Large intestine (tissue), 3 donors: ENCODE data around the gene TM9SF4. TPM values are rescaled to one million over a fixed set of nuclear protein-coding genes. Genes with fewer than 3 reads are reported as not detected.

Experiments
- DNase-seq, 2 donors: peaks; one replicate each; pipeline versions ENCODE4 v3.0.0 to v3.0.0-alpha.2; 2013
- H3K27ac ChIP-seq: one replicate; pipeline ENCODE4 v1.5.1; 2013; ENCODE audit warnings: low read length
- H3K27me3 ChIP-seq: 2 replicates; pipeline ENCODE4 v1.6.1; 2013; ENCODE audit warnings: low read length; ENCODE audit not compliant: control insufficient read depth, insufficient read depth
- H3K36me3 ChIP-seq: 2 replicates; pipeline ENCODE4 v1.6.1; 2013; ENCODE audit warnings: low read length; ENCODE audit not compliant: control insufficient read depth, insufficient read depth
- H3K4me1 ChIP-seq: one replicate; pipeline ENCODE4 v1.6.1; 2013; ENCODE audit warnings: low read length; ENCODE audit not compliant: control insufficient read depth, insufficient read depth
- H3K4me3 ChIP-seq: one replicate; pipeline ENCODE4 v1.5.1; 2013; ENCODE audit warnings: low read length
- H3K9me3 ChIP-seq: one replicate; pipeline ENCODE4 v1.6.1; 2013; ENCODE audit warnings: mild to moderate bottlenecking, low read depth, low read length, moderate library complexity; ENCODE audit not compliant: control insufficient read depth
- WGBS: methylation state at CpG from one replicate; pipeline ENCODE4 v1.1.5; 2013; ENCODE audit warnings: low lambda C conversion rate; ENCODE audit not compliant: insufficient coverage; 5-methylcytosine and 5-hydroxymethylcytosine counted together
- polyA plus RNA-seq: library from polyadenylated mRNA; unstranded; fragments of 120-200 nt; gene quantifications from one replicate; pipeline ENCODE4 v1.2.1, GENCODE V29; 2013

The TM9SF4 gene
- polyA plus RNA-seq, 1 donor, result 72.7 TPM

GRCh38 chr20:32138921-32139320 is 29.4 kb downstream of the TM9SF4 start:
- H3K36me3 ChIP-seq, result peaks cover 87% of the 10 kb centered on the region
- H3K4me1 ChIP-seq, result no peaks in the 10 kb centered on the region
- no CpG with 5 or more reads among the region's 8 CpGs for WGBS
- H3K27me3 ChIP-seq, result no peaks in the 10 kb centered on the region
- H3K9me3 ChIP-seq, result no peaks in the 10 kb centered on the region
- no peak overlapping the region for H3K27ac ChIP-seq
- no peak overlapping the region for H3K4me3 ChIP-seq
- DNase-seq, result no peak

- Histone ChIP-seq H3K4me1 (no peaks in the 10 kb centered on the region), H3K4me3 (no peak overlapping the region), H3K36me3 (peaks cover 92% of the 10 kb centered on the region), H3K27ac (no peak overlapping the region), H3K27me3 (no peaks in the 10 kb centered on the region), H3K9me3 (no peaks in the 10 kb centered on the region)
- no CpG with 5 or more reads among the region's 3 CpGs for WGBS
- no peak for DNase-seq
Observed at GRCh38 chr20:32139947-32140346, 30.4 kb downstream of the TM9SF4 start.

GRCh38 chr20:32140603-32141002 is 31.1 kb downstream of the TM9SF4 start:
- no peak overlapping the region for H3K27ac ChIP-seq
- no peak overlapping the region for H3K4me3 ChIP-seq
- H3K27me3 ChIP-seq, result no peaks in the 10 kb centered on the region
- no peaks in the 10 kb centered on the region for H3K4me1 ChIP-seq
- WGBS, result no CpG with 5 or more reads among the region's 4 CpGs
- no peaks in the 10 kb centered on the region for H3K9me3 ChIP-seq
- no peak for DNase-seq
- peaks cover 93% of the 10 kb centered on the region for H3K36me3 ChIP-seq

GRCh38 chr20:32141465-32141980 is 32.0 kb downstream of the TM9SF4 start:
- no peaks in the 10 kb centered on the region for H3K27me3 ChIP-seq

GRCh38 chr20:32142088-32142487 is 32.6 kb downstream of the TM9SF4 start:
- Histone ChIP-seq H3K27me3 (no peaks in the 10 kb centered on the region), H3K4me1 (no peaks in the 10 kb centered on the region), H3K27ac (no peak overlapping the region), H3K36me3 (peaks cover 92% of the 10 kb centered on the region), H3K4me3 (no peak overlapping the region), H3K9me3 (no peaks in the 10 kb centered on the region)
- DNase-seq, result no peak
- WGBS, result no CpG with 5 or more reads among the region's 5 CpGs

More at GRCh38 chr20:32141465-32141980, 32.0 kb downstream of the TM9SF4 start:
- Histone ChIP-seq H3K9me3 (no peaks in the 10 kb centered on the region), H3K4me1 (no peaks in the 10 kb centered on the region), H3K27ac (no peak overlapping the region), H3K4me3 (no peak overlapping the region), H3K36me3 (peaks cover 94% of the 10 kb centered on the region)
- no CpG with 5 or more reads among the region's 21 CpGs for WGBS
- DNase-seq, result no peak

GRCh38 chr20:32142991-32143390 is 33.5 kb downstream of the TM9SF4 start:
- H3K4me1 ChIP-seq, result no peaks in the 10 kb centered on the region
- DNase-seq, result no peak
- no peaks in the 10 kb centered on the region for H3K27me3 ChIP-seq
- H3K36me3 ChIP-seq, result peaks cover 86% of the 10 kb centered on the region
- H3K9me3 ChIP-seq, result no peaks in the 10 kb centered on the region
- no peak overlapping the region for H3K27ac ChIP-seq
- no peak overlapping the region for H3K4me3 ChIP-seq
- WGBS, result no CpG with 5 or more reads among the region's 15 CpGs

GRCh38 chr20:32144898-32145662 is 35.6 kb downstream of the TM9SF4 start:
- no peak for DNase-seq
- H3K9me3 ChIP-seq, result no peaks in the 10 kb centered on the region
- no peaks in the 10 kb centered on the region for H3K4me1 ChIP-seq
- H3K27me3 ChIP-seq, result no peaks in the 10 kb centered on the region
- no peak overlapping the region for H3K4me3 ChIP-seq
- H3K27ac ChIP-seq, result no peak overlapping the region
- H3K36me3 ChIP-seq, result peaks cover 81% of the 10 kb centered on the region
- WGBS, result no CpG with 5 or more reads among the region's 8 CpGs

- Histone ChIP-seq H3K36me3 (peaks cover 76% of the 10 kb centered on the region), H3K9me3 (no peaks in the 10 kb centered on the region), H3K27me3 (no peaks in the 10 kb centered on the region), H3K4me3 (no peak overlapping the region), H3K27ac (no peak overlapping the region), H3K4me1 (peaks cover 10% of the 10 kb centered on the region)
- no peak for DNase-seq
- WGBS, result no CpG with 5 or more reads among the region's 8 CpGs
Observed at GRCh38 chr20:32149566-32150170, 40.2 kb downstream of the TM9SF4 start.

- H3K36me3 ChIP-seq, result peaks cover 76% of the 10 kb centered on the region
- no peaks in the 10 kb centered on the region for H3K27me3 ChIP-seq
- no CpG with 5 or more reads among the region's 10 CpGs for WGBS
Observed at GRCh38 chr20:32150291-32150848, 40.9 kb downstream of the TM9SF4 start.

GRCh38 chr20:32152421-32153155 is 43.1 kb downstream of the TM9SF4 start:
- H3K27ac ChIP-seq, result peak overlapping the region; percentile 54
- H3K9me3 ChIP-seq, result no peaks in the 10 kb centered on the region
- H3K27me3 ChIP-seq, result no peaks in the 10 kb centered on the region
- DNase-seq, result peak; percentile 44 to 78
- peaks cover 63% of the 10 kb centered on the region for H3K36me3 ChIP-seq
- H3K4me3 ChIP-seq, result no peak overlapping the region
- peaks cover 22% of the 10 kb centered on the region for H3K4me1 ChIP-seq
- WGBS, result no CpG with 5 or more reads among the region's 6 CpGs

More at GRCh38 chr20:32150291-32150848, 40.9 kb downstream of the TM9SF4 start:
- peaks cover 17% of the 10 kb centered on the region for H3K4me1 ChIP-seq
- no peaks in the 10 kb centered on the region for H3K9me3 ChIP-seq
- no peak overlapping the region for H3K27ac ChIP-seq
- DNase-seq, result no peak
- no peak overlapping the region for H3K4me3 ChIP-seq
